ENCODE results near the gene ALK.

ALK gene

GRCh38 chr2:29703336-29703735 lies 218.1 kb downstream of the ALK start:
- DNase-seq (ENCODE audit: low read depth): no peak
- H3K4me3 ChIP-seq (ENCODE audit: control insufficient read depth, low read depth, low read length): no peak overlapping the region
- TF ChIP-seq, protein P1, sequence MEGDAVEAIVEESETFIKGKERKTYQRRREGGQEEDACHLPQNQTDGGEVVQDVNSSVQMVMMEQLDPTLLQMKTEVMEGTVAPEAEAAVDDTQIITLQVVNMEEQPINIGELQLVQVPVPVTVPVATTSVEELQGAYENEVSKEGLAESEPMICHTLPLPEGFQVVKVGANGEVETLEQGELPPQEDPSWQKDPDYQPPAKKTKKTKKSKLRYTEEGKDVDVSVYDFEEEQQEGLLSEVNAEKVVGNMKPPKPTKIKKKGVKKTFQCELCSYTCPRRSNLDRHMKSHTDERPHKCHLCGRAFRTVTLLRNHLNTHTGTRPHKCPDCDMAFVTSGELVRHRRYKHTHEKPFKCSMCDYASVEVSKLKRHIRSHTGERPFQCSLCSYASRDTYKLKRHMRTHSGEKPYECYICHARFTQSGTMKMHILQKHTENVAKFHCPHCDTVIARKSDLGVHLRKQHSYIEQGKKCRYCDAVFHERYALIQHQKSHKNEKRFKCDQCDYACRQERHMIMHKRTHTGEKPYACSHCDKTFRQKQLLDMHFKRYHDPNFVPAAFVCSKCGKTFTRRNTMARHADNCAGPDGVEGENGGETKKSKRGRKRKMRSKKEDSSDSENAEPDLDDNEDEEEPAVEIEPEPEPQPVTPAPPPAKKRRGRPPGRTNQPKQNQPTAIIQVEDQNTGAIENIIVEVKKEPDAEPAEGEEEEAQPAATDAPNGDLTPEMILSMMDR (IDR thresholded peaks at IDR 0.05; ENCODE audit: control insufficient read depth, insufficient read depth, low read depth, low read length, missing control alignments): no peak

DNA sequence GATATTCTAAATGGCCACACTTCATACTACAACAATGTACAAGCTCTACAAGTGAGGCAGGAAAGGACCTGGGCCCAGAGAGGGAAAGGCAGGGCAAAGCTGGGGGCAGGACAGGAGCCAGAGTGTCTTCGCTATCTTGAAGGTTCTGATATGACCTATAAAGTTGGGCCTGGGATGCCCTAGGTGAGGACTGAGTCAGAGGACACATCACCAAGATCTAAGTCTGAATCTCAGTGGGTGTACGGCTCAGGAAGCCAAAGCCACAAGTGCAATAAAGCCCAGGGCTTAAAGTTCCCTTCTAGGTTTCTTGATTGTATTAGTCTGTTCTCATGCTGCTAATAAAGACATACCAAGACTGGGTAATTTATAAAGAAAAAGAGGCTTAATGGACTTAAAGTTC lies 219.1 kb downstream of the ALK start:
- TF ChIP-seq, protein P1 (IDR thresholded peaks at IDR 0.05; ENCODE audit: control insufficient read depth, insufficient read depth, low read depth, low read length, missing control alignments): no peak
- no peak overlapping the region for H3K4me3 ChIP-seq (ENCODE audit: control insufficient read depth, low read depth, low read length)
- no peak for DNase-seq (ENCODE audit: low read depth)

GRCh38 chr2:29700560-29700959 lies 220.8 kb downstream of the ALK start:
- TF ChIP-seq, protein P1 (IDR thresholded peaks at IDR 0.05; ENCODE audit: control insufficient read depth, insufficient read depth, low read depth, low read length, missing control alignments): no peak

DNA sequence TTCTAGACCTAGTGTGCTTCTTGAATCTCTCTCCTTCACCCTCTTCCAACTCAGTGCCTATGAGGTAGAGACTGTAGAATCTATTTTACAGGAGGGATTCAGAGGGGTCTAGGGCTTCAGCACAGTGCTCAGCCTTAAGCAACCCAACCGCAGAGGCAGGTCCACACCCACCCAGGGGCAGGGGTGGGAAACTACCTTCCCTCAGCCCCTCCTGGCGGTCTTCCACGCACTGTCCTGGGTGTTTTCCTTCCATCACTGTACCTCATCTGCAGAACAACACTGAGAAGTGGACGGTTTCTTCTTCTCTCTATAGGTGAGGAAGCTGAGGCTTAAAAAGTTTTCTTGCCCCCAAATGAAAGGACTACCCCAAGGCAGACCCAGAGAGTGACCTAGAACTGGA lies 222.3 kb downstream of the ALK start:
- H3K4me3 ChIP-seq (ENCODE audit: control insufficient read depth, low read depth, low read length): no peak overlapping the region
- TF ChIP-seq, protein P1 (IDR thresholded peaks at IDR 0.05; ENCODE audit: control insufficient read depth, insufficient read depth, low read depth, low read length, missing control alignments): no peak
- DNase-seq (ENCODE audit: low read depth): no peak

More at GRCh38 chr2:29700560-29700959, 220.8 kb downstream of the ALK start:
- DNase-seq (ENCODE audit: low read depth): no peak
- H3K4me3 ChIP-seq (ENCODE audit: control insufficient read depth, low read depth, low read length): no peak overlapping the region

GRCh38 chr2:29698216-29698615 lies 223.2 kb downstream of the ALK start:
- no peak overlapping the region for H3K4me3 ChIP-seq (ENCODE audit: control insufficient read depth, low read depth, low read length)
- TF ChIP-seq, protein P1 (IDR thresholded peaks at IDR 0.05; ENCODE audit: control insufficient read depth, insufficient read depth, low read depth, low read length, missing control alignments): no peak
- DNase-seq (ENCODE audit: low read depth): no peak

- no peak overlapping the region for H3K4me3 ChIP-seq (ENCODE audit: control insufficient read depth, low read depth, low read length)
- DNase-seq (ENCODE audit: low read depth): no peak
- TF ChIP-seq, protein P1 (IDR thresholded peaks at IDR 0.05; ENCODE audit: control insufficient read depth, insufficient read depth, low read depth, low read length, missing control alignments): no peak
Measured at GRCh38 chr2:29697715-29698114, 223.7 kb downstream of the ALK start.

DNA sequence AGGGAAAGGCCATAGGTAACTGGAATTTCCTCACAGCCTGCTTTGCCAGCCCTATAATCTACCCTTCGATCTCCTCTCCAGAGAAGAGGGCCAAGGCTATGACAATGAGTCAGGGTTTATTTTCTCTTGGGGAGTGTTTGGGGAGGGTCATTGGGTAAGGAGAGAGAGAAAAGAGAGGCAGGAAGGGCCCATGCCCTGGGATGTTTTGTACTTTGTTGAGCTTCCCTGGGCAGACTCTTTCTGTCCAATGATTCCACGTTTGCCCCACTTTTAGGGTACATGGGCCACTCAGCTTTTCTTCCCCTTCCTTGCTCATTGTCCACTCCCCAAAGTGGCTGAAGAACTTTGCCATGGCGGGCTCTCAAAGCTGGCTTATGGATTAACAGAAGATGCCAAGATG lies 224.2 kb downstream of the ALK start:
- TF ChIP-seq, protein P1 (IDR thresholded peaks at IDR 0.05; ENCODE audit: control insufficient read depth, insufficient read depth, low read depth, low read length, missing control alignments): no peak
- no peak overlapping the region for H3K4me3 ChIP-seq (ENCODE audit: control insufficient read depth, low read depth, low read length)
- DNase-seq (ENCODE audit: low read depth): no peak

Data from AG09309 (cell line).